ENCODE measurements around the gene C1orf53. TPM values are rescaled to one million over a fixed set of nuclear protein-coding genes. Genes with fewer than 3 reads are reported as not detected.

Gene C1orf53
- total RNA-seq, 3 donors from 2014 or later (not counting 1 experiment from before 2014, with no cell fraction given) = not detected

DNA sequence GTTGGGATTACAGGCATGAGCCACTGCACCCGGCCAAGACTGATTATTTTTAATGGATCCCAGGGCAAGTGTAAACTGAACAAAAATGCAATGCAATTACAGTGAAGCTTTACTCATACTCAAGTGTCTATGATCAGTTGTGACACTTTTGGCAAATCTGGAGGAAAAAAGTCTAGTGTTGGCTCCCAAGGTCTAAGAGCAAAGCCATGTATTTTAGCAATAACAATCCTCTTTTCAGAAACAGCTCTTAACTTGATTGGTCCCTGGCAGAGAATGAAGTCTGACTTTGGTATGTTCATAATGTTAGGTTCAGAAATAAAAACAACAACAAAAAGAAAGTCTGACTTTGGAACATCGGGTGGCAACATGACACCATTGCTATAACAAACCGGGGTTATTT lies 40.2 kb upstream of the C1orf53 start:
- 88% methylated on average over 3 of the region's 3 CpGs for WGBS (ENCODE audit: insufficient coverage)
- TF ChIP-seq, protein P1, sequence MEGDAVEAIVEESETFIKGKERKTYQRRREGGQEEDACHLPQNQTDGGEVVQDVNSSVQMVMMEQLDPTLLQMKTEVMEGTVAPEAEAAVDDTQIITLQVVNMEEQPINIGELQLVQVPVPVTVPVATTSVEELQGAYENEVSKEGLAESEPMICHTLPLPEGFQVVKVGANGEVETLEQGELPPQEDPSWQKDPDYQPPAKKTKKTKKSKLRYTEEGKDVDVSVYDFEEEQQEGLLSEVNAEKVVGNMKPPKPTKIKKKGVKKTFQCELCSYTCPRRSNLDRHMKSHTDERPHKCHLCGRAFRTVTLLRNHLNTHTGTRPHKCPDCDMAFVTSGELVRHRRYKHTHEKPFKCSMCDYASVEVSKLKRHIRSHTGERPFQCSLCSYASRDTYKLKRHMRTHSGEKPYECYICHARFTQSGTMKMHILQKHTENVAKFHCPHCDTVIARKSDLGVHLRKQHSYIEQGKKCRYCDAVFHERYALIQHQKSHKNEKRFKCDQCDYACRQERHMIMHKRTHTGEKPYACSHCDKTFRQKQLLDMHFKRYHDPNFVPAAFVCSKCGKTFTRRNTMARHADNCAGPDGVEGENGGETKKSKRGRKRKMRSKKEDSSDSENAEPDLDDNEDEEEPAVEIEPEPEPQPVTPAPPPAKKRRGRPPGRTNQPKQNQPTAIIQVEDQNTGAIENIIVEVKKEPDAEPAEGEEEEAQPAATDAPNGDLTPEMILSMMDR (IDR thresholded peaks at IDR 0.05) = no peak
- H3K9me3 Mint-ChIP-seq = no peaks in the 10 kb centered on the region
- Histone ChIP-seq H3K27ac (ENCODE audit: low read length) (no peak overlapping the region), H3K9me3 (ENCODE audit: control insufficient read depth, insufficient read depth, low read length) (no peaks in the 10 kb centered on the region), H3K4me1 (ENCODE audit: control insufficient read depth, insufficient read depth, low read length) (no peaks in the 10 kb centered on the region), H3K27me3 (ENCODE audit: control insufficient read depth, insufficient read depth, low read length) (no peaks in the 10 kb centered on the region), H3K4me3 (ENCODE audit: low read length) (no peak overlapping the region), H3K36me3 (ENCODE audit: control insufficient read depth, insufficient read depth, low read length) (no peaks in the 10 kb centered on the region)
- no peak for ATAC-seq
- H3K27me3 Mint-ChIP-seq (ENCODE audit: low read depth in 2 of 2) = peaks cover 0 to 6% of the 10 kb centered on the region in 2 donors
- H3K4me3 Mint-ChIP-seq = no peak overlapping the region
- no peak overlapping the region for H3K27ac Mint-ChIP-seq
- no peaks in the 10 kb centered on the region for H3K36me3 Mint-ChIP-seq
- intact Hi-C loops (cut with micrococcal nuclease) = no loop called here
- DNase-seq = no peak
- H3K4me1 Mint-ChIP-seq = no peaks in the 10 kb centered on the region

DNA sequence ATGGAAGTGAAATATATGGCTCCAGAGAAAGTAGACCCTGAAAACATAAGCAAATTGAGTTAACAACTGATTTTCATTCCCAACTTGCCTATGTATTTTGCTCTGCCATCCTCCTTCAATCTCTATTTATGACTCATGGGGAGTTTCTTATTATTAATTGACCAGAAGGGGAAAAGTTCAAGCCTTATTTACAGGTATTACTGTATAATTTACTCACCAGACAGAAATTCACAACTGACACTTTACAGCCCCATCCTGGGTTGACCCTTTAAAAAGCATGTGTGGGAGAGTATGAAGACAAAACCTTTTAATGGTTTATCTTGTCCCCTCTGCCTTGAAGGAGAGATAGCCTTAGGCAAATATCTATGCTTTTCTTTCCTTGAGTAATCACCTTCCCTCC lies 39.8 kb upstream of the C1orf53 start:
- Histone ChIP-seq H3K36me3 (ENCODE audit: control insufficient read depth, insufficient read depth, low read length) (no peaks in the 10 kb centered on the region), H3K27ac (ENCODE audit: low read length) (no peak overlapping the region), H3K4me3 (ENCODE audit: low read length) (no peak overlapping the region), H3K9me3 (ENCODE audit: control insufficient read depth, insufficient read depth, low read length) (no peaks in the 10 kb centered on the region), H3K27me3 (ENCODE audit: control insufficient read depth, insufficient read depth, low read length) (no peaks in the 10 kb centered on the region), H3K4me1 (ENCODE audit: control insufficient read depth, insufficient read depth, low read length) (no peaks in the 10 kb centered on the region)
- Mint-ChIP-seq H3K27ac (no peak overlapping the region), H3K27me3 (ENCODE audit: low read depth in 2 of 2) (peaks cover 0 to 6% of the 10 kb centered on the region in 2 donors), H3K36me3 (no peaks in the 10 kb centered on the region), H3K4me3 (no peak overlapping the region), H3K9me3 (no peaks in the 10 kb centered on the region), H3K4me1 (no peaks in the 10 kb centered on the region)
- ATAC-seq = no peak
- intact Hi-C loops (cut with micrococcal nuclease) = no loop called here
- TF ChIP-seq, protein P1 (IDR thresholded peaks at IDR 0.05) = no peak
- DNase-seq = no peak

DNA sequence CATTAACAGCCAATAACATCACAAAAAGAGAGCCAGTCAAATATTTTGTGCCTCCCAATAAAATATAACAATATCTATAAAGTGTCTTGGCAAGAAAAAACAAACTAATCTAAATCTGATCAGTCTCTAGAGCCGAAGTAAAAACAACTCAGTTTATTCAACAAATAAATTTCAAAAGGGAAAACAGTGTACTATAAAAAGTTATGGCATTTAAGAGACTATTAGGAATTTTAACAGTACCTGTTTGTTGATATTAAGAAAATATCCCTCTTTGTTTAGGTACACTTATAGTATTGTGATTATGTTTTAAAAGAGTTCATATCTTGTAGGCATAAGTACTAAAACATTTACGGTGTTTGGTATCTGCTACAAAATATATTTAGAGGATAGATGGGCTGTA lies 36.6 kb upstream of the C1orf53 start:
- Mint-ChIP-seq H3K27ac (no peak overlapping the region), H3K27me3 (ENCODE audit: low read depth in 2 of 2) (peaks cover 0 to 12% of the 10 kb centered on the region in 2 donors), H3K4me1 (peaks cover 0 to 8% of the 10 kb centered on the region in 2 donors), H3K36me3 (no peaks in the 10 kb centered on the region), H3K9me3 (no peaks in the 10 kb centered on the region), H3K4me3 (no peak overlapping the region)
- WGBS (ENCODE audit: insufficient coverage) = 100% methylated on average over 1 of the region's 2 CpGs
- Histone ChIP-seq H3K4me3 (ENCODE audit: low read length) (no peak overlapping the region), H3K4me1 (ENCODE audit: control insufficient read depth, insufficient read depth, low read length) (no peaks in the 10 kb centered on the region), H3K27me3 (ENCODE audit: control insufficient read depth, insufficient read depth, low read length) (no peaks in the 10 kb centered on the region), H3K9me3 (ENCODE audit: control insufficient read depth, insufficient read depth, low read length) (no peaks in the 10 kb centered on the region), H3K36me3 (ENCODE audit: control insufficient read depth, insufficient read depth, low read length) (no peaks in the 10 kb centered on the region), H3K27ac (ENCODE audit: low read length) (no peak overlapping the region)
- TF ChIP-seq, protein P1 (IDR thresholded peaks at IDR 0.05) = no peak
- intact Hi-C loops (cut with micrococcal nuclease) = no loop called here
- ATAC-seq (no peak), DNase-seq (no peak)

DNA sequence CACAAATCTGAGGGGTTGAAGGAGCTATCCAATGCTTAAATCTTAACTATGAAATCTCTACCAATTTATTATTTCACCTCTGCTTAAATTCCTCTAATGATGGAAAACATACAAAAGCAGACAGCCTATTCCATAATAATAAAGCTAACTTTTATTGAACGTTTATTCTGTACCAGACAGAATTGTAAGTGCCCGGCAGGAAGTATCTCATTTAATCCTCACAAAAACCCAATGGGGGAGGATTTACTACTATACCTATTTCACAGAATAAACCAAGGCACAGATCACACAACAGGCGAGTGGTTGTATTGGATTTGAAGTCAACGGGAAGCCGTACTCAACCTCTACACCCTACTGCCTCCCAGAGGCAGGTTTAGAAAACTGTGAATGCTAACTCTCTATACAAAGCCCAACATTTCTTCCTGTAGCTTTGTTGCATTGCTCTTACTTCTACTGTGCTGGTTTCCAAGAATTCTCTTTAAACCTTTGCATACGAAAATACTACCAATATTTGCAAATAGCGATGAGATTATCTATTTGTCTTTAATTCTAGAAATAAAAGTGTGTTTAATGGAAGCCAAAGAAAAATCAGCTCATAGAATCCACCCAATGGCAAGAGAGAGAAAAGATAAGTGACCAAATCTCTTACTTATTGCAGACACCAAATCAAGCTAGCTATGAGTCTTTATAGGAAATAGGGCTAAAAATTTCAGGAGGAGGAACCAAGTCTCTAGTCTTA lies 33.5 kb upstream of the C1orf53 start:
- Mint-ChIP-seq H3K27me3 (ENCODE audit: low read depth in 2 of 2) (peaks cover 0 to 12% of the 10 kb centered on the region in 2 donors), H3K4me3 (no peak overlapping the region), H3K27ac (no peak overlapping the region), H3K4me1 (peaks cover 0 to 8% of the 10 kb centered on the region in 2 donors), H3K9me3 (no peaks in the 10 kb centered on the region), H3K36me3 (no peaks in the 10 kb centered on the region)
- intact Hi-C loops (cut with micrococcal nuclease) = loop anchor here (1.0 to 2.0 kb wide), 2 partner anchors 254 to 348 kb away; no protein-coding TSS in a partner anchor
- Histone ChIP-seq H3K27ac (ENCODE audit: low read length) (no peak overlapping the region), H3K4me1 (ENCODE audit: control insufficient read depth, insufficient read depth, low read length) (no peaks in the 10 kb centered on the region), H3K27me3 (ENCODE audit: control insufficient read depth, insufficient read depth, low read length) (no peaks in the 10 kb centered on the region), H3K9me3 (ENCODE audit: control insufficient read depth, insufficient read depth, low read length) (no peaks in the 10 kb centered on the region), H3K4me3 (ENCODE audit: low read length) (no peak overlapping the region), H3K36me3 (ENCODE audit: control insufficient read depth, insufficient read depth, low read length) (no peaks in the 10 kb centered on the region)
- DNase-seq = peak in 1 of 2 donors; percentile 66
- TF ChIP-seq, protein P1 (IDR thresholded peaks at IDR 0.05) = peak; percentile 75
- peak; percentile 80 to 97 (median 89) for ATAC-seq
- 18% methylated on average over 5 of the region's 7 CpGs for WGBS (ENCODE audit: insufficient coverage)

Measured in natural killer cell (primary cell).